NCI-H2029 (cell line): Measurements from ENCODE around the gene FURIN.
"Not testable (repeated sequence)": the region's sequence is repeated elsewhere in the genome, so short reads cannot be mapped to it uniquely, and the experiment has no call there.

Experiments used
- DNase-seq: peaks from one replicate; lab custom pipeline; 2025; lab: John Stamatoyannopoulos, UW

Gene FURIN

GRCh38 chr15:90915216-90915807, 46.9 kb downstream of the FURIN start:
- DNase-seq, result no peak

GRCh38 chr15:90915808-90916440, 47.5 kb downstream of the FURIN start:
- DNase-seq, result no peak

GRCh38 chr15:90916461-90916860, 48.1 kb downstream of the FURIN start:
- no peak for DNase-seq

- DNase-seq, result no peak
Observed at GRCh38 chr15:90917569-90917968, 49.2 kb downstream of the FURIN start.

GRCh38 chr15:90918034-90918788, 49.8 kb downstream of the FURIN start:
- no peak for DNase-seq

GRCh38 chr15:90918835-90919234, 50.4 kb downstream of the FURIN start:
- no peak for DNase-seq

- DNase-seq, result no peak
Observed at GRCh38 chr15:90921887-90922286, 53.5 kb downstream of the FURIN start.

- not testable (repeated sequence) for DNase-seq
Observed at GRCh38 chr15:90922712-90923322, 54.4 kb downstream of the FURIN start.

- no peak for DNase-seq
Observed at GRCh38 chr15:90924375-90924774, 56.0 kb downstream of the FURIN start.

GRCh38 chr15:90926766-90927165, 58.4 kb downstream of the FURIN start:
- not testable (repeated sequence) for DNase-seq

GRCh38 chr15:90928106-90928505, 59.7 kb downstream of the FURIN start:
- not testable (repeated sequence) for DNase-seq

- no peak for DNase-seq
Observed at GRCh38 chr15:90929246-90930019, 61.0 kb downstream of the FURIN start.

GRCh38 chr15:90930861-90931574, 62.6 kb downstream of the FURIN start:
- DNase-seq, result peak; percentile 1

- DNase-seq, result no peak
Observed at GRCh38 chr15:90931575-90931827, 63.1 kb downstream of the FURIN start.

- DNase-seq, result peak; percentile 49
Observed at GRCh38 chr15:90931828-90932659, 63.7 kb downstream of the FURIN start, which contains the start of gene HDDC3. Gene HDDC3, minus strand, starts transcription at chr15:90932549. Its CDS starts 9 bp downstream, at chr15:90932540.

GRCh38 chr15:90932660-90932991, 64.2 kb downstream of the FURIN start:
- DNase-seq, result no peak
